Mesendoderm (in vitro differentiated cells): ENCODE measurements around the gene SIGLEC14.

ENCODE experiments used
- DNase-seq: peaks from one replicate; pipeline ENCODE4 v3.0.0; 2013
- H2AK5ac ChIP-seq: 2 replicates; pipeline ENCODE4 v1.6.1; 2013; ENCODE audit warnings: low read length, inconsistent platforms
- H2BK120ac ChIP-seq: 2 replicates; pipeline ENCODE4 v1.6.1; 2013; ENCODE audit warnings: low read depth, mild to moderate bottlenecking, low read length, moderate library complexity, mixed read lengths
- H2BK15ac ChIP-seq: replicated peaks from 2 replicates; pipeline ENCODE4 v1.6.1; 2013; ENCODE audit warnings: low read depth, mild to moderate bottlenecking, moderate library complexity
- H2BK5ac ChIP-seq: 2 replicates; pipeline ENCODE4 v1.6.1; 2013; ENCODE audit warnings: low read length, inconsistent platforms
- H3K18ac ChIP-seq: 2 replicates; pipeline ENCODE4 v1.6.1; 2013; ENCODE audit warnings: mild to moderate bottlenecking, low read length, mixed read lengths
- H3K23ac ChIP-seq: one replicate; pipeline ENCODE4 v1.6.1; 2013; ENCODE audit warnings: low read length
- H3K27ac ChIP-seq: 2 replicates; pipeline ENCODE4 v1.5.1; 2013; ENCODE audit warnings: low read depth, mild to moderate bottlenecking, inconsistent platforms, low read length, moderate library complexity
- H3K27me3 ChIP-seq: 2 replicates; pipeline ENCODE4 v1.6.1; 2013; ENCODE audit warnings: low read length, control low read depth, mild to moderate bottlenecking, inconsistent platforms; ENCODE audit not compliant: insufficient read depth, poor library complexity
- H3K36me3 ChIP-seq: 2 replicates; pipeline ENCODE4 v1.6.1; 2013; ENCODE audit warnings: low read length, inconsistent platforms; ENCODE audit not compliant: control insufficient read depth, insufficient read depth
- H3K4ac ChIP-seq: one replicate; pipeline ENCODE4 v1.6.1; 2013; ENCODE audit warnings: low read depth, mild to moderate bottlenecking, low read length, moderate library complexity
- H3K4me1 ChIP-seq: 2 replicates; pipeline ENCODE4 v1.6.1; 2013; ENCODE audit warnings: low read depth, low read length, inconsistent platforms; ENCODE audit not compliant: control insufficient read depth
- H3K4me2 ChIP-seq: 2 replicates; pipeline ENCODE4 v1.6.1; 2013; ENCODE audit warnings: low read length
- H3K4me3 ChIP-seq: 2 replicates; pipeline ENCODE4 v1.5.1; 2013; ENCODE audit warnings: mild to moderate bottlenecking, low read length
- H3K56ac ChIP-seq: one replicate; pipeline ENCODE4 v1.6.1; 2013; ENCODE audit warnings: low read length
- H3K79me1 ChIP-seq: 2 replicates; pipeline ENCODE4 v1.6.1; 2013; ENCODE audit warnings: low read length, inconsistent platforms
- H3K79me2 ChIP-seq: 2 replicates; pipeline ENCODE4 v1.6.1; 2013; ENCODE audit warnings: mild to moderate bottlenecking, low read length; ENCODE audit not compliant: control insufficient read depth, insufficient read depth
- H3K9ac ChIP-seq: 2 replicates; pipeline ENCODE4 v1.6.1; 2013; ENCODE audit warnings: low read length, inconsistent platforms
- H4K5ac ChIP-seq: one replicate; pipeline ENCODE4 v1.6.1; 2013; ENCODE audit warnings: low read length
- H4K8ac ChIP-seq: one replicate; pipeline ENCODE4 v1.6.1; 2013; ENCODE audit warnings: low read depth, mild to moderate bottlenecking, control low read depth, low read length, moderate library complexity
- WGBS: extraction: QIAGEN DNeasy Blood & Tissue Kit; methylation state at CpG from one replicate; pipeline ENCODE4 v1.1.7; 2013; ENCODE audit warnings: low lambda C conversion rate, missing lambda C conversion rate; ENCODE audit not compliant: insufficient coverage; ENCODE audit errors: extremely low coverage; 5-methylcytosine and 5-hydroxymethylcytosine counted together

Gene SIGLEC14

GRCh38 chr19:51693260-51693659 is 46.6 kb upstream of the SIGLEC14 start, which contains the start of gene SPACA6:
SPACA6 (plus strand) TSS chr19:51693330; CDS start chr19:51693527, 197 bp downstream.
- Histone ChIP-seq H2BK15ac (no peak within 1 kb of the TSS), H3K56ac (peak within 1 kb of the TSS; percentile 34), H3K79me2 (peaks cover 33% of the 10 kb centered on the region), H3K4ac (no peak within 1 kb of the TSS), H2BK5ac (no peak within 1 kb of the TSS), H4K5ac (no peak within 1 kb of the TSS), H2AK5ac (no peak within 1 kb of the TSS), H3K36me3 (peaks cover 4% of the 10 kb centered on the region), H4K8ac (no peak within 1 kb of the TSS), H3K4me1 (peaks cover 5% of the 10 kb centered on the region), H3K27me3 (no peaks in the 10 kb centered on the region), H3K23ac (no peak within 1 kb of the TSS), H3K9ac (peak within 1 kb of the TSS; percentile 24), H2BK120ac (no peak within 1 kb of the TSS), H3K79me1 (peaks cover 35% of the 10 kb centered on the region), H3K4me3 (no peak within 1 kb of the TSS), H3K27ac (no peak within 1 kb of the TSS), H3K4me2 (no peak within 1 kb of the TSS), H3K18ac (no peak within 1 kb of the TSS)
- DNase-seq = no peak
- WGBS = no CpG with 5 or more reads among the region's 8 CpGs

GRCh38 chr19:51692468-51692867 is 45.8 kb upstream of the SIGLEC14 start:
- Histone ChIP-seq H3K18ac (no peak overlapping the region), H3K4ac (no peak overlapping the region), H3K27me3 (no peaks in the 10 kb centered on the region), H3K27ac (no peak overlapping the region), H4K8ac (no peak overlapping the region), H2AK5ac (no peak overlapping the region), H2BK5ac (no peak overlapping the region), H3K9ac (no peak overlapping the region), H3K4me2 (no peak overlapping the region), H3K79me2 (peaks cover 33% of the 10 kb centered on the region), H2BK15ac (no peak overlapping the region), H3K4me1 (peaks cover 6% of the 10 kb centered on the region), H3K79me1 (peaks cover 31% of the 10 kb centered on the region), H3K36me3 (peaks cover 2% of the 10 kb centered on the region), H2BK120ac (no peak overlapping the region), H3K23ac (no peak overlapping the region), H3K4me3 (no peak overlapping the region), H4K5ac (no peak overlapping the region), H3K56ac (no peak overlapping the region)
- WGBS = no CpG with 5 or more reads among the region's 18 CpGs
- no peak for DNase-seq

- H3K4me2 ChIP-seq = peak overlapping the region; percentile 84
- peak overlapping the region; percentile 93 for H3K56ac ChIP-seq
- whole genome bisulfite sequencing = no CpG with 5 or more reads among the region's 12 CpGs
- H4K5ac ChIP-seq = no peak overlapping the region
- DNase-seq = no peak
- H3K27ac ChIP-seq = peak overlapping the region; percentile 48
- peak overlapping the region; percentile 13 for H2BK5ac ChIP-seq
- peak overlapping the region; percentile 11 for H3K4ac ChIP-seq
- peak overlapping the region; percentile 92 for H3K18ac ChIP-seq
- H2BK15ac ChIP-seq = no peak overlapping the region
- H3K4me1 ChIP-seq = peaks cover 6% of the 10 kb centered on the region
- H2BK120ac ChIP-seq = no peak overlapping the region
- no peak overlapping the region for H4K8ac ChIP-seq
- peak overlapping the region; percentile 96 for H2AK5ac ChIP-seq
- no peaks in the 10 kb centered on the region for H3K27me3 ChIP-seq
- peak overlapping the region; percentile 35 for H3K4me3 ChIP-seq
- H3K79me2 ChIP-seq = peaks cover 33% of the 10 kb centered on the region
- H3K36me3 ChIP-seq = peaks cover 2% of the 10 kb centered on the region
- H3K79me1 ChIP-seq = peaks cover 31% of the 10 kb centered on the region
- H3K9ac ChIP-seq = peak overlapping the region; percentile 72
- peak overlapping the region; percentile 9 for H3K23ac ChIP-seq
These were observed 45.2 kb upstream of the SIGLEC14 start for GRCh38 chr19:51691584-51692428.

GRCh38 chr19:51691074-51691583 is 44.5 kb upstream of the SIGLEC14 start:
- Histone ChIP-seq H2AK5ac (peak overlapping the region; percentile 96), H3K4ac (peak overlapping the region; percentile 26), H3K18ac (peak overlapping the region; percentile 92), H3K4me1 (peaks cover 6% of the 10 kb centered on the region), H3K9ac (peak overlapping the region; percentile 72), H2BK15ac (no peak overlapping the region), H3K27ac (peak overlapping the region; percentile 48), H3K4me2 (peak overlapping the region; percentile 84), H3K79me2 (peaks cover 33% of the 10 kb centered on the region), H3K56ac (peak overlapping the region; percentile 93), H3K36me3 (peaks cover 2% of the 10 kb centered on the region), H2BK120ac (no peak overlapping the region), H4K5ac (no peak overlapping the region), H2BK5ac (peak overlapping the region; percentile 13), H3K27me3 (no peaks in the 10 kb centered on the region), H3K4me3 (peak overlapping the region; percentile 35), H3K79me1 (peaks cover 31% of the 10 kb centered on the region), H4K8ac (no peak overlapping the region), H3K23ac (peak overlapping the region; percentile 9)
- peak; percentile 96 for DNase-seq
- WGBS = no CpG with 5 or more reads among the region's 9 CpGs

- Histone ChIP-seq H3K27me3 (no peaks in the 10 kb centered on the region), H3K4me2 (peak overlapping the region; percentile 63), H3K18ac (peak overlapping the region; percentile 92), H2AK5ac (no peak overlapping the region), H3K9ac (peak overlapping the region; percentile 72), H3K27ac (peak overlapping the region; percentile 93), H2BK15ac (no peak overlapping the region), H3K4ac (peak overlapping the region; percentile 95), H3K4me1 (peaks cover 6% of the 10 kb centered on the region), H4K8ac (peak overlapping the region; percentile 0), H3K23ac (no peak overlapping the region), H4K5ac (no peak overlapping the region), H2BK5ac (peak overlapping the region; percentile 79), H3K79me2 (peaks cover 33% of the 10 kb centered on the region), H3K36me3 (peaks cover 2% of the 10 kb centered on the region), H2BK120ac (peak overlapping the region; percentile 48), H3K56ac (peak overlapping the region; percentile 93), H3K4me3 (peak overlapping the region; percentile 75), H3K79me1 (peaks cover 31% of the 10 kb centered on the region)
- WGBS = no CpG with 5 or more reads among the region's 21 CpGs
- DNase-seq = peak; percentile 97
These were observed 43.9 kb upstream of the SIGLEC14 start for GRCh38 chr19:51690454-51691073.
